GM18951 (cell line): ENCODE results near the gene LY6G6D.

Source experiments
- POLR2A ChIP-seq: IDR thresholded peaks from 4 replicates; pipeline ENCODE4 v1.6.1; 2011; ENCODE audit warnings: mild to moderate bottlenecking; ENCODE audit not compliant: insufficient read length, insufficient read depth; ENCODE audit errors: extremely low read depth
- in situ Hi-C: fragments of 300-500 bp; cut with MboI; formaldehyde crosslinking; loops from one replicate; pipeline ENCODE4 v1.12.0; 2022; ENCODE audit warnings: low sequenced_read_pairs, mixed read lengths, inconsistent platforms; ENCODE audit not compliant: unreplicated experiment

Gene LY6G6D

GRCh38 chr6:31739639-31740396 lies 24.7 kb downstream of the LY6G6D start, which contains the start of gene MSH5:
MSH5 (plus strand) TSS chr6:31740005; CDS start chr6:31740467, 462 bp downstream.
- peak; percentile 65 for TF ChIP-seq POLR2A
- in situ Hi-C loops = no loop called here

DNA sequence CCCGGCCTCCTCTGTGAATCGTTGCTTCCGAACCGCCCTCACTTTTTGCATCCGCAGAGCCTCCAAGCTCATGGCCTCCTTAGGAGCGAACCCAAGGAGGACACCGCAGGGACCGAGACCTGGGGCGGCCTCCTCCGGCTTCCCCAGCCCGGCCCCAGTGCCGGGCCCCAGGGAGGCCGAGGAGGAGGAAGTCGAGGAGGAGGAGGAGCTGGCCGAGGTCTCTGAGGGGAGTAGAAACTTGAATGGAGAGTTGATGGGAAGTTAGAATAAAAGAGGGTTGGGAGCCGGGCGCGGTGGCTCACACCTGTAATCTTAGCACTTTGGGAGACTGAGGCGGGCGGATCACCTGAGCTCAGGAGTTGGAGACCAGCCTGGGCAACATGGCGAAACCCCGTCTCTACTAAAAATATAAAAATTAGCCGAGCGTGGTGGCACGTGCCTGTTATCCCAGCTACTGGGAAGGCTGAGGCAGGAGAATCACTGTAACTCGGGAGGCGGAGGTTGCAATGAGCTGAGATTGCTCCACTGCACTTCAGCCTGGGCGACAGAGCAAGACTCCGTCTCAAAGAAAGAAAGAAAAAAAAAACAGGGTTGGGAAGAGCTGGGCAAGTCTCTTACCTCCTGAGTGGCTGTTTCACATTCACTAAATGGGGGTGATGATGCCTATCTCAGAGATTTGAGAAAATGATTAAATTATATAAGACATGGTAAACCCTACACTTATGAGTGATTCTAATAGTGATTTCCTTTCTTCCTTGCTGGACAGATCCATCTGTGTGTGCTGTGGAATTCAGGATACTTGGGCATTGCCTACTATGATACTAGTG lies 25.5 kb downstream of the LY6G6D start:
- in situ Hi-C loops = no loop called here
- TF ChIP-seq POLR2A = no peak

DNA sequence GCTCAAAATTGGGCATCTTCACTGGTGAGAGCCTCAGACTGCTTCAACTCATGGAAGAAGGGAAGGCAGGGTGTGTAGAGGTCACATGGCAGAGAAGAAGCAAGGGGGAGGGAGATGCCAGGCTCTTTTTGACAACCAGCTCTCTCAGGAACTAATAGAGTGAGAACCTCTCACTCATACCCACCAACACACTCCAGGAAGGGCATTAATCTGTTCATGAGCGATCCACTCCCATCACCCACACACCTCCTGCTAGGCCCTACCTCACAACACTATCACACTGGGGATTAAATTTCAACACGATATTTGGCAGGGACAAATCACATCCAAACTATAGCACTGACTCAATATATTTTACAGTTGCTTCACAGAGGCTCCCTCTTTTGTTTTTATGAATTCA lies 26.7 kb downstream of the LY6G6D start:
- in situ Hi-C loops = no loop called here
- TF ChIP-seq POLR2A = no peak

- in situ Hi-C loops = no loop called here
- no peak for TF ChIP-seq POLR2A
These were observed 27.7 kb downstream of the LY6G6D start for GRCh38 chr6:31742894-31743293.

DNA sequence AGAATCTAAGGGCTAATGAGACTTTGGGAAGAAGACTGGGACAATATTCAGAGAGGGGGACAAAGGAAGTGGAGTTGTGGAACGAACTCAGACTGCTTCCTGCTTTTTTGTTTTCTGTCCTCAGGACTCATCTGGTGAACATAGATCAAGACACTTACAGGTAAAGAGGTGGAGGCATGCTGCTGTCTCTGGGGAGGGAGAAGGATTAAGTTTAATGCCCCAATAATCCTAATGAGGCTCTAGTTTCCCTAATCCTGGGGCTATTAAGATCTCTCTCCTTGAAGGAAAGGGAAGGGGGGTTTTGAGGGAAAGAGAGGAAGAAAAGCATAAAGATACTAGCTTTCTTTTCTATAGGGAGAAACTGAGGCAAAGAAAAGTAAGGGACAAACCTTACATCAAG lies 29.3 kb downstream of the LY6G6D start:
- in situ Hi-C loops = no loop called here
- no peak for TF ChIP-seq POLR2A

- in situ Hi-C loops = no loop called here
- TF ChIP-seq POLR2A = no peak
These were observed 34.3 kb downstream of the LY6G6D start for GRCh38 chr6:31749301-31750036.

GRCh38 chr6:31750411-31751022 lies 35.4 kb downstream of the LY6G6D start:
- TF ChIP-seq POLR2A = no peak
- in situ Hi-C loops = no loop called here

- in situ Hi-C loops = no loop called here
These were observed 37.7 kb downstream of the LY6G6D start for GRCh38 chr6:31752739-31753319.

DNA sequence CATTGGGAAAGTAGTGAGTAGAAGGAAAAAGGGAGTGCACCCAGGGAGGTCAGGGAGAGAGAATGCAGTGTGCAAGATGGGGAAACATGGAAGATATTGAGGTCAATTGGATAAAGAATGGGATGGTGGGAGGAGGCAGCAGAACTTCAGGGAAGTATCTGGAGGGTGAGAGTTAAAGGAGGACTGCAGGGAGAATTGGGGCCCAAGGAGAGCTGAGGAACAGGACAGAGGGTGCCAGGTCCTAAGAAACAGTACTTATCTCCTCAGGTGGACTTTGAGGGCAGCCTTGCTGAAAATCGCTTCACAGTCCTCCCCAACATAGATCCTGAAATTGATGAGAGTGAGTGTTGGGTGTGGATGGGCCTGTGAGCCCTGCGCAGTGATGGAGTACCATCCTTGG lies 43.1 kb downstream of the LY6G6D start:
- no peak for TF ChIP-seq POLR2A
- in situ Hi-C loops = no loop called here

More at GRCh38 chr6:31752739-31753319, 37.7 kb downstream of the LY6G6D start:
- TF ChIP-seq POLR2A = no peak

DNA sequence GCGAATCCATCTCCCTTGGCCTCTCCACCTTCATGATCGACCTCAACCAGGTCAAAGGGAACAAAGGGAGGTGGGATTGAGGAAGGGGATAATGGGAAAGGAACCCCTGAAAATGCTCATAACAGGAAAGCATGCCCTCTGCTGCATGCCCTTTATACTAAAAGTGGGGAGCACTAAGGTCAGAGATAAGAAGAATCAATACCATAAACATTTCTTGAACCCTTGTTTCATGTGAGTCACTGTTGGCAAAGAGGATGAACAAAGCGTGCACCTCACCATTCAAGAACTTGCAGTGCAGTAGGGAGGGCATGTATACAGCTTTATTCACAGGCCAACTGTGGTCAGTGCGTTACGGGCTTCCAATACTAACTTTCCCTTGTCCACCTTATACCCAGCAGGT lies 45.6 kb downstream of the LY6G6D start:
- TF ChIP-seq POLR2A = no peak
- in situ Hi-C loops = no loop called here

- TF ChIP-seq POLR2A = no peak
- in situ Hi-C loops = no loop called here
These were observed 46.2 kb downstream of the LY6G6D start for GRCh38 chr6:31761343-31761742.

DNA sequence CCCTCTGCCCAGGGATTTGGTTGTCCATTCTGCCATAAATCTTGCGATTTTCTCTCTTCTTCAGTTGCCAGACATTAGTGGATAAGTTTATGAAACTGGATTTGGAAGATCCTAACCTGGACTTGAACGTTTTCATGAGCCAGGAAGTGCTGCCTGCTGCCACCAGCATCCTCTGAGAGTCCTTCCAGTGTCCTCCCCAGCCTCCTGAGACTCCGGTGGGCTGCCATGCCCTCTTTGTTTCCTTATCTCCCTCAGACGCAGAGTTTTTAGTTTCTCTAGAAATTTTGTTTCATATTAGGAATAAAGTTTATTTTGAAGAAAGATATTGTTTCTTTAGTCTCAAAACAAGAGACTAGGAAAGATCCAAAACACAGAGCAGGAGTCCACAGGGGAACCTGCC lies 47.2 kb downstream of the LY6G6D start, which contains the start of gene SAPCD1:
Gene SAPCD1 (plus strand): TSS at position 301 of the 400 bp plus-strand sequence. CDS start 399 bp downstream, outside the sequence.
- in situ Hi-C loops = no loop called here
- TF ChIP-seq POLR2A = no peak
